ENCODE data around the gene MTAP.

MTAP gene

GRCh38 chr9:21969011-21969940 is 166.8 kb downstream of the MTAP start:
- Histone ChIP-seq H3K36me3 (ENCODE audit: control insufficient read depth in 2 of 2, insufficient read depth in 1 of 2, low read length in 2 of 2) (peaks cover 19 to 59% of the 10 kb centered on the region in 2 experiments), H3K4me3 (ENCODE audit: low read depth, low read length) (no peak overlapping the region), H3K27ac (ENCODE audit: extremely low read depth, low read depth, low read length) (no peak overlapping the region), H3K4me1 (ENCODE audit: control insufficient read depth, insufficient read depth, low read length) (peaks cover 7% of the 10 kb centered on the region; the same call in 1 of the 2 replicates), H3K9me3 (ENCODE audit: control insufficient read depth, insufficient read depth, low read depth, low read length) (no peaks in the 10 kb centered on the region; the same call in 1 of the 2 replicates)
- TF ChIP-seq ZBTB11 (tag by site-specific recombination; conservative IDR thresholded peaks at IDR 0.05; ENCODE audit: low read depth), result no peak
- no peak for TF ChIP-seq ZBTB10 (tag by site-specific recombination; IDR thresholded peaks at IDR 0.05)
- TF ChIP-seq ZNF223 (tag by site-specific recombination; IDR thresholded peaks at IDR 0.05), result no peak
- TF ChIP-seq ZNF561 (tag by site-specific recombination; IDR thresholded peaks at IDR 0.05; ENCODE audit: borderline replicate concordance), result no peak
- no peak for TF ChIP-seq ZNF121 (tag by site-specific recombination; IDR thresholded peaks at IDR 0.05)
- TF ChIP-seq ZBTB26 (tag by site-specific recombination; optimal IDR thresholded peaks at IDR 0.05), result no peak
- TF ChIP-seq PBX3 (CRISPR knock-in tag; IDR thresholded peaks at IDR 0.05), result no peak
- no peak for TF ChIP-seq MZF1 (tag by site-specific recombination; IDR thresholded peaks at IDR 0.05; ENCODE audit: borderline replicate concordance)
- no peak for TF ChIP-seq ZNF510 (tag by site-specific recombination; IDR thresholded peaks at IDR 0.05; ENCODE audit: insufficient replicate concordance)
- no peak for TF ChIP-seq SCRT2 (tag by site-specific recombination; IDR thresholded peaks at IDR 0.05)
- TF ChIP-seq AEBP2 (tag by site-specific recombination; IDR thresholded peaks at IDR 0.05; ENCODE audit: borderline replicate concordance), result no peak
- TF ChIP-seq ZNF670 (tag by site-specific recombination; IDR thresholded peaks at IDR 0.05; ENCODE audit: low read depth), result no peak
- TF ChIP-seq ZNF747 (tag by site-specific recombination; IDR thresholded peaks at IDR 0.05), result no peak
- no peak for TF ChIP-seq SP7 (tag by site-specific recombination; IDR thresholded peaks at IDR 0.05)
- TF ChIP-seq ZNF221 (tag by site-specific recombination; IDR thresholded peaks at IDR 0.05; ENCODE audit: borderline replicate concordance), result no peak
- no peak for TF ChIP-seq ZXDB (tag by site-specific recombination; IDR thresholded peaks at IDR 0.05)
- no peak for TF ChIP-seq ZBTB20 (tag by site-specific recombination; IDR thresholded peaks at IDR 0.05)
- TF ChIP-seq ZNF394 (tag by site-specific recombination; IDR thresholded peaks at IDR 0.05; ENCODE audit: borderline replicate concordance), result no peak
- ChIA-PET CTCF (interaction anchor here (0.5 to 1.0 kb wide), 4 partner anchors 9 to 269 kb away, joined by 3 to 6 read pairs (median 3); partner anchors contain the start of gene CDKN2B), POLR2A (interaction anchor here (1.3 kb wide), 1 partner anchor 40 kb away, joined by 4 read pairs; the partner anchor contains the start of gene CDKN2B)
